GM19351 (cell line): ENCODE results near the gene PPFIBP1.
"Not testable (repeated sequence)": the region's sequence is repeated elsewhere in the genome, so short reads cannot be mapped to it uniquely, and the experiment has no call there.

ENCODE experiments used
- ATAC-seq: cut with Tn5 transposase; IDR thresholded peaks from one replicate; pipeline ENCODE4 v1.9.1; 2021; ENCODE audit warnings: mild to moderate bottlenecking, moderate library complexity; ENCODE audit not compliant: unreplicated experiment

The PPFIBP1 gene

GRCh38 chr12:27652174-27652763 lies 128.3 kb downstream of the PPFIBP1 start:
- ATAC-seq: no peak

DNA sequence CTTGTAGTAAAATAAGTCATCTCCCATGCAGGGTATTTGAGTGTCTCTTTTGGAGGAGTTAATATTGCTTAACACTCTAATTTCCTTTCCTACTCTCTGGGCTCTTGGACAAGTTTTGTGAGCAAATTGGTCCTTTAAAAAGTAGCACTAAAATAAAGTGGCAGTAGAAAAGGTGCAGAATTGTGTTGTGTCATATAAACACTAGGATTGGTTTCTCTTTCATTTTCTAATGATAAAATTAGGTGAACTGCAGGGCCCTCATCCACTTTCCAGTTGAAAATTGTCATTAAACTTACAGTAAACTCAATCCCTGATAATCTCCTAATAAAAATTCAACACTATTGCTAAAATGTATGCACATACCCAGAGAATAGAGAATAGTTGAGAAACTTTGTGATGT lies 129.7 kb downstream of the PPFIBP1 start:
- ATAC-seq: no peak

GRCh38 chr12:27655476-27655875 lies 131.5 kb downstream of the PPFIBP1 start:
- ATAC-seq: not testable (repeated sequence)

DNA sequence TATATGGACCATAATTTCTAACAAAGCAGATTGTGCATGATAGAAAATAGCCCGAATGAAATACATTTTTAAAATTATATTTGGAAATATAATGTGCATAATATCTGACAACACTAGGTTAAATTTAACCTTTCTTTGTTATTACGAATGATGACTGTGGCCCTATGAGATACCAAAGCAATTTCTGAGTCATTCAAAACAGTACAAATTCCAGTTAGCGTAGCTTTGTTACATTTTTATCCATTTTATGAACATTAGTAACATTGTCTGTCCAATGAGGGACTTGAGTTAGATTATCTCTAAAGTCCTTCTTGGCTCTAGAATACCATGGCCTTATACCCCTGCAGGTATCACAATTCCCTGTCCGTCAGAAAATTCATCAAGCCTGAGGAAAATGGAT lies 133.3 kb downstream of the PPFIBP1 start:
- ATAC-seq: no peak

DNA sequence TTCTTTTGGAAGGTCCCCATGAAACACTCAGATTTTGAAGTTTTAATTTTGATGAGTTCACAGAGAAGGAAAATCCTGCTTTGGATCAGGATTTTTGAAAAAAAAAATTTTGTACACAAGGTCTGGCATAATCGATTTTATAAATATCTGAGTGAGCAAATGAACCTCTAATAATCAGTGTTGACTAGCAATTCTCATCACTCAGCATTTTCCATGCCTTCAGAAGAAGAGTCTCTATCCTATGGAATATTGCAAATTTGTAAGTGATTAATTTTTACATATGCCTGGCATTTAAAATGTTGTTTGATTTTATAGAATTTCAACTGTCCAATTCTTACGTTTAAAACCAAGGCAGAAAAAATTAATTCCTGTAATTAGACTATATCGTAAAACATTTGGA lies 141.7 kb downstream of the PPFIBP1 start:
- no peak for ATAC-seq

DNA sequence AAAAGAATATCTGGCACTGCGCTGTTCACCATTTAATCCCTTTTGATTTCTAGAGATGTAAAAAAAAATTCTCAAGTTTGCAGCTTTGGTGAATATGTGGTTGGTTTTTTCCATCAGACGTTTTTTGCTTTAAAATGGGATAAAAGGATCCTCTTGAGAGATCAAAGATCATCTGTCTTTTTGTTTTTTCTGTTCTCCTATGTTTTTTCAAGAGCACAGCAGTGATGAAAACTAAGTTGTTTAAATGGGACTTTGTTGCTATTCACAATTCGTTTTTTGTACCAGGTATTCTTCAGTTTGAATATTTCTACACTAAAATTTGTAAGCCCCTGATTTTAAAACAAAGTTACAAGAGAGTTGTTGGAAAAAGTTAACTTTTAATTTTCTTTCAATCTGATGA lies 142.5 kb downstream of the PPFIBP1 start:
- no peak for ATAC-seq

GRCh38 chr12:27667540-27667939 lies 143.5 kb downstream of the PPFIBP1 start:
- no peak for ATAC-seq

GRCh38 chr12:27672051-27672450 lies 148.0 kb downstream of the PPFIBP1 start:
- ATAC-seq: no peak

DNA sequence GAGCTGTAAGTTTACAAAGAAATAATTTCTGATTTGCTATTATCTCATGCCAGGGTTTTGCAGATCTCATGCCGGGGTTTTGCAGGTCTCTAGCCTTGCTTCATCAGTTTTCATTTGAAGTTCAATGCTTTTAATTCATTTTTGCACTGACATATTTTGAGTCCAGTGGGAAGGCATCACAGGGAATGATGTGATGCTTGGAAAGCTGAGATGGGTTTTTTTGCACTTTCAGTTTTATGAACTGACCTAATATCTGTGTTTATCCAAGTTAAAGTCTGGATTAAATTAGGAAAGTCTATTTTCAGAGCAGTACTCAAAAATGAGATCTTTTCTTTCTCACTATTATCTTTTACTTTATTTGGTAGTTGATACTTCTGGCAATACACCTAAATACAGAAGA lies 148.6 kb downstream of the PPFIBP1 start:
- no peak for ATAC-seq

- no peak for ATAC-seq
Measured at GRCh38 chr12:27673101-27673718, 149.2 kb downstream of the PPFIBP1 start.

- ATAC-seq: no peak
Measured at GRCh38 chr12:27674989-27675388, 151.0 kb downstream of the PPFIBP1 start.

DNA sequence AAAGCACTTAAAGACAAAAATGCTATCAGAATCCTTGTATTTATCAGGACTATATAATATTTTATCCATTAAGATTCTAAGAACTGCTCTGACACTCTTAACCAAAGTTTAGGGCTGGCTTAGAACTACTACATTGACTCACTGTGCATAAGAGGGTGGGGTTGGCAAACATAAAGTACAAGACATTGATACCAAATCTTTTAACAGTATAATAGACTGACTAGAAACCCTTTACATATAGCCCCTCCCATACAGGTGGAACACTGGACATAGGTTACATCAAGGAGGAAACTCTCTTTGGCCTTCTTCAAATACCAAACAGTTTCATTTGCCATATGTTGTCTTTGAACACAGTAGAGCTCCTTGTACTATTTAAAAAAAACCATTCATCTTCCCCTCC lies 156.6 kb downstream of the PPFIBP1 start:
- ATAC-seq: no peak

DNA sequence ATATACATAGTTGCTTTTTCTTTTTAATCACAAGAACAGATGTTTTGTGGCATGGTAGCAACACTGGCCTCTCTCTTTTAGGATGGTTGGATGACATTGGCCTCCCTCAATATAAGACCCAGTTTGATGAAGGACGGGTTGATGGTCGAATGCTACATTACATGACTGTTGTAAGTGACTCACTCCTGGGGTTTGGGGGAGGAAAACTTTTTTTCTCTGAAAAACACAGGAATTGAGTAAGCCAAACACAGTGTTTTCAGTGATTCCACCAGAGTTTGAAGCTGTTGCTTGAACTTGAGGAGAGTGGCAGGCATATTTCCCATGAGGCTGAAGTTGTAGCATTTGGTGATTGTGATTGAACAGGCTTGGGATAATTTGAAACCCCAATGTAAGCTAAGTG lies 158.5 kb downstream of the PPFIBP1 start:
- no peak for ATAC-seq

DNA sequence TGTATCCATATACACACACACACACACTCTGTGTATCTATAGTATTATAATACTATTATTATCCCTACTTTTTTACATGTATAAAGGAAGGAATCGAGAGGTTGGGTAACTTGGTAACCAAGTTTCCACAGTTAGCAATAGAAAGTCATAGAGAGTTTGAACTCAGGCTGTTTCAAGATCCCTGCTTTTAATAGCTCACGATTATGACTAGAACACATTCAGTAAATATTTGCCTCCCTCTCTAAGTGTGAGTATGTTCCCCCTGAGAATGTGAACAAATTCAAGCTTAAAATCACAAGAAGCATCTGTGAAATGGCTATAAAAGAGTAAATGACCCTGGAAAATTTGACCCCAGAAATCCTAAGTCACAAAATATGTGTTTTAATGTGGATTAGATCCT lies 161.3 kb downstream of the PPFIBP1 start:
- no peak for ATAC-seq

DNA sequence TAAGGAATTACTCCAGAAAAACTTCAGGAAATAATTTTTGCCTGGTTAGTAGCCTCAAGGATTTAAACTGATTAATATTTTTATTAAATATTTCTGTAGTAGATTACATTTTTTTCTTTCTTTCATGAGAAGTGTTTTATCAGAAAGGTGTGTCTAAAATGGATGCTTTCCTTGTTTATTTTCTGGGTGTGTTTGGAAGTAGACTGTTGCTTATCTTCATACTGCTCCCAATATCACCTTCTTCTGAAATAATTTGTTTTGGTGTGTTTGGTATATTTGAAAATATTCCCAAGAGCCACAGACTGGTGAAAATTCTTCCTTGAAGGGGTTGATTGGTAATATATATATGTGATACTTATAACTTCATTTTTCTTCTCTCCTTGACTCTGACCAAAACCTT lies 162.1 kb downstream of the PPFIBP1 start:
- ATAC-seq: no peak

GRCh38 chr12:27688671-27689070 lies 164.7 kb downstream of the PPFIBP1 start:
- no peak for ATAC-seq

- no peak for ATAC-seq
Measured at GRCh38 chr12:27689558-27690180, 165.7 kb downstream of the PPFIBP1 start.

DNA sequence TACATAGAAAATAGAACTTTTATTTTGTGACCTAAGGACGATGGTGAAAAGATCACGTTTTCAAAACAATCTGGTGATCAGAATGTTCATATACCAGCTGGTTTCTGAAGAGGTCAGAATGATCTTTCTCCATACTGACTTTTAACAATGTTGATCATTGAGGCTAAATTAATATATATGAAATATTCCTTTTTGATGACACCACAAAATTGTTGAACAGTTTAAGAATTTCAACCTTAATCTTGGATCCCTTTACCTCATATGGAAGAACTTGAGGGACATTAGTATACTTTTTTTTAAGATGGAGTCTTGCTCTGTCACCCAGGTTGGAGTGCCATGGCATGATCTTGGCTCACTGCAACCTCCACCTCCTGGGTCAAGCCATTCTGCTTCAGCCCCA lies 169.4 kb downstream of the PPFIBP1 start:
- no peak for ATAC-seq

DNA sequence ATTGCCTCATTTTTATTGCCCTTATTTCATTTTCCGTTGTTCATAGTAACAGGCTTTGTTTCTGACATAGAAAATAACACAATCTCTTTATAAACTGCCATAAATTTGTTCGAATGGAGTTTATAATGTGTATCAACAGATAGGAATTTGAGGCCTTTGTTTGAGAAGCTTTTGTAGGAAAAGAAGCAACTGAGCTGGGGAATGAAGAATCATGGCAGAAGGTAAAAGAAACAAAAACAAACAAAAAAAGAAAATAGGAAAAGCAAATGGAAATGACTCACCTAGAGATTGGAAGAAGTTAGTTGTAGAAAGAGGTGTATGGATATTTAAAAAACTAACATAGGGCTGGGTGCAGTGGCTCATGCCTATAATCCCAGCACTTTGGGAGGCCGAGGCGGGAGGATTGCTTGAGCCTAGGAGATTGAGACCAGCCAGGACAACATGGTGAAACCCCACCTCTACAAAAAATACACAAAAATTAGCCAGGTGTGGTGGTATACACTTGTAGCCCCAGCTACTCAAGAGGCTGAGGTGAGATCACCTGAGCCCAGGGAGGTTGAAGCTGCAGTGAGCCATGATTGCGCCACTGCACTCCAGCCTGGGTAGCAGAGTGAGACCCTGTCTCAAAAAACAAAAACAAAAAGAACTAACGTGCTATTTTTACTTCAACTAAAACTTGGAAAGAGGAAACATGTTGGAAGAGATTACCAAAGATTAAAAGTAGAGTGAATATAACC lies 171.7 kb downstream of the PPFIBP1 start:
- no peak for ATAC-seq

DNA sequence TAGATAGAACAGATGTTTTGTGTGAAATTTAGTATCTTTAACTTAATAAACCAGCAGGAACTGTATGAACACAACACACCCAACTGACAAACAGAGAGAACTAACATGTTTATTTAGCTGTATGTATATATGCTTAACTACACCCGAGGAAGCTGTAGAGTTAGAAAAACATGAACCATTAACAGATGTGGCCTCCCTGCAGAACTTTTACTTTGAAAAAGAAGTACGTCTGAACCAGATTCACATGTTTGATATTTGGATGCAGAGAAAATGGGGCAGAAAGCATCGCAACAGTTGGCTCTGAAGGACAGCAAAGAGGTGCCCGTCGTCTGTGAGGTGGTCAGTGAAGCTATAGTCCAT lies 172.3 kb downstream of the PPFIBP1 start, which contains the start of gene REP15:
TSS of gene REP15 (plus strand) at position 155 of the 360 bp plus-strand sequence. CDS start at position 271, 116 bp downstream.
- no peak for ATAC-seq

GRCh38 chr12:27696864-27697564 lies 173.0 kb downstream of the PPFIBP1 start:
- ATAC-seq: no peak
